GM12874 (cell line): ENCODE measurements around the gene TOP3B.

ENCODE experiments used
- TF ChIP-seq, protein P1 (sequence below): IDR thresholded peaks from 2 replicates; pipeline ENCODE4 v1.5.1; 2011; ENCODE audit warnings: low read depth, mild to moderate bottlenecking, control low read depth, low read length, moderate library complexity; ENCODE audit not compliant: insufficient read depth

The TOP3B gene

GRCh38 chr22:21944871-21945270 lies 37.7 kb downstream of the TOP3B start:
- TF ChIP-seq, protein P1, sequence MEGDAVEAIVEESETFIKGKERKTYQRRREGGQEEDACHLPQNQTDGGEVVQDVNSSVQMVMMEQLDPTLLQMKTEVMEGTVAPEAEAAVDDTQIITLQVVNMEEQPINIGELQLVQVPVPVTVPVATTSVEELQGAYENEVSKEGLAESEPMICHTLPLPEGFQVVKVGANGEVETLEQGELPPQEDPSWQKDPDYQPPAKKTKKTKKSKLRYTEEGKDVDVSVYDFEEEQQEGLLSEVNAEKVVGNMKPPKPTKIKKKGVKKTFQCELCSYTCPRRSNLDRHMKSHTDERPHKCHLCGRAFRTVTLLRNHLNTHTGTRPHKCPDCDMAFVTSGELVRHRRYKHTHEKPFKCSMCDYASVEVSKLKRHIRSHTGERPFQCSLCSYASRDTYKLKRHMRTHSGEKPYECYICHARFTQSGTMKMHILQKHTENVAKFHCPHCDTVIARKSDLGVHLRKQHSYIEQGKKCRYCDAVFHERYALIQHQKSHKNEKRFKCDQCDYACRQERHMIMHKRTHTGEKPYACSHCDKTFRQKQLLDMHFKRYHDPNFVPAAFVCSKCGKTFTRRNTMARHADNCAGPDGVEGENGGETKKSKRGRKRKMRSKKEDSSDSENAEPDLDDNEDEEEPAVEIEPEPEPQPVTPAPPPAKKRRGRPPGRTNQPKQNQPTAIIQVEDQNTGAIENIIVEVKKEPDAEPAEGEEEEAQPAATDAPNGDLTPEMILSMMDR, result no peak

GRCh38 chr22:21943571-21944448 lies 38.8 kb downstream of the TOP3B start:
- TF ChIP-seq, protein P1, result no peak

- TF ChIP-seq, protein P1, result no peak
Measured at GRCh38 chr22:21942407-21943343, 39.9 kb downstream of the TOP3B start.

DNA sequence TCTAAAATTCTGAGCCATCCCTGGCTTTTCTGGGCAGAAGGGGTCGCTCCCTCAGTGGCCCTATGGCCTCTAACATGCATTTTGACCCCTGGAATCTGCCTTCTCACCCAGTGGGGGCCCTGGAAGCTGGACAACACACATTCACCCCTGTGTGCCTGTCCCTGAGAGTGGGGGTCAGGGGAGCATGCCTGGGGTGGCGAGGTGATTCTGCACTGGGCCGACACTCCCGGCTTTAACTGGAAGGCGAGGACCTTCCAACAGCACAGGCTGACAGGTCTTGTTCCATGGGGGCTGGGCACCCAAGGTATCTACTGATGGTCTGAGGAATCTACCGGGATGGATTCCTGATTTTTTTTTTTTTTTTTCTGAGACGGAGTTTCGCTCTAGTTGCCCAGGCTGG lies 40.7 kb downstream of the TOP3B start:
- TF ChIP-seq, protein P1, result no peak

DNA sequence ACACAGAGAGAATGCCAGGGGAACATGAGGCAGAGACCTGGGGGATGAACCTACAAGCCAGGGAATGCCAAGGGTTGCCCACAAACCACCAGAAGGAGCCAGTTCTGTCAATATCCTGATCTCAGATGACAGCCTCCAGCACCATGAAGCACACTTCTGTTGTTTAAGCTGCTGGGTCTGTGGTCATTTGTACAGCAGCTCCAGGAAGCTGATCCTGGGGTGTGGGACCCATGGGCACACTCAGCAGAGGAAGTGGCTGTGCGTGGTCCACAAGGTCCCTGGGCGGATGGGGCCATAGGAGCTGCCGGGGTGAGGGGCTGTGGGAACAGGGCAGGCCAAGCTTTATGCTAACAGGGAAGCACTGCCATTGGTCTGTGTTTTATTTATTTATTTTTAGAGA lies 42.1 kb downstream of the TOP3B start:
- TF ChIP-seq, protein P1, result no peak

- TF ChIP-seq, protein P1, result no peak
Measured at GRCh38 chr22:21939461-21939913, 43.1 kb downstream of the TOP3B start.

GRCh38 chr22:21938906-21939305 lies 43.7 kb downstream of the TOP3B start:
- TF ChIP-seq, protein P1, result no peak
